HepG2 (cell line): ENCODE results near the gene ESPN. TPM values are rescaled to one million over a fixed set of nuclear protein-coding genes. Genes with fewer than 3 reads are reported as not detected.

ENCODE experiments used
- CENPX ChIP-seq: sonication (generic); formaldehyde crosslinking; IDR thresholded peaks from 2 replicates; pipeline ENCODE4 v1.9.0; 2021; ENCODE audit warnings: mild to moderate bottlenecking, missing genetic modification reagents, moderate library complexity
- FOXK2 ChIP-seq: fragments of 450-650 bp; IDR thresholded peaks from 2 replicates; pipeline ENCODE4 v1.6.1; 2016
- NKX3-1 ChIP-seq: sonication (generic); formaldehyde crosslinking; IDR thresholded peaks from 2 replicates; pipeline ENCODE4 v1.5.0; 2020; ENCODE audit warnings: missing genetic modification reagents
- PAX8 ChIP-seq: sonication (generic); formaldehyde crosslinking; IDR thresholded peaks from 2 replicates; pipeline ENCODE4 v1.8.0; 2022; ENCODE audit warnings: mild to moderate bottlenecking, missing genetic modification reagents, borderline replicate concordance
- RBM39 ChIP-seq: fragments of 200-400 bp; formaldehyde crosslinking; IDR thresholded peaks from one replicate; pipeline ENCODE4 v1.6.1; 2018; ENCODE audit warnings: antibody characterized with exemption, mild to moderate bottlenecking, low read depth, low read length; ENCODE audit not compliant: poor library complexity, severe bottlenecking
- SOX5 ChIP-seq: IDR thresholded peaks from 2 replicates; pipeline ENCODE4 v1.6.1; 2016; ENCODE audit warnings: borderline replicate concordance
- ZNF124 ChIP-seq: sonication (generic); formaldehyde crosslinking; IDR thresholded peaks from 2 replicates; pipeline ENCODE4 v1.4.0; 2020; ENCODE audit warnings: missing genetic modification reagents
- ZNF205 ChIP-seq: IDR thresholded peaks from 2 replicates; pipeline ENCODE4 v1.6.1; 2018; ENCODE audit warnings: missing biosample characterization, missing genetic modification reagents
- ZNF282 ChIP-seq: fragments of 450-650 bp; IDR thresholded peaks from 2 replicates; pipeline ENCODE4 v1.6.1; 2018; ENCODE audit not compliant: partially characterized antibody
- ZNF33B ChIP-seq: sonication (generic); formaldehyde crosslinking; IDR thresholded peaks from 2 replicates; pipeline ENCODE4 v1.5.1; 2020; ENCODE audit warnings: mild to moderate bottlenecking, missing genetic modification reagents
- ZNF530 ChIP-seq: sonication (generic); formaldehyde crosslinking; IDR thresholded peaks from 2 replicates; pipeline ENCODE4 v1.5.0; 2020; ENCODE audit warnings: low read depth, mild to moderate bottlenecking, missing genetic modification reagents
- ZNF589 ChIP-seq: sonication (generic); formaldehyde crosslinking; conservative IDR thresholded peaks from 2 replicates; pipeline ENCODE4 v1.8.0; 2022; ENCODE audit warnings: mild to moderate bottlenecking, moderate library complexity, missing genetic modification reagents
- ZNF746 ChIP-seq: sonication (generic); formaldehyde crosslinking; IDR thresholded peaks from 2 replicates; pipeline ENCODE4 v1.8.0; 2022; ENCODE audit warnings: mild to moderate bottlenecking, missing genetic modification reagents
- ZSCAN22 ChIP-seq: sonication (generic); formaldehyde crosslinking; IDR thresholded peaks from 2 replicates; pipeline ENCODE4 v1.4.0; 2020; ENCODE audit warnings: mild to moderate bottlenecking, missing genetic modification reagents
- polyA plus RNA-seq, 8 experiments: library from polyadenylated mRNA; depleted of rRNA in 3 of 8; stranded (reverse) in 7 of 8; unstranded in 1 of 8; fragments of >200 nt; fragmentation: Illumina TruSeq in 4 of 8; extraction: Trizol in 4 of 8; gene quantifications; 2 replicates each; pipeline versions ENCODE4 v1.2.1 to v1.2.3, GENCODE V29; 2011 to 2016; ENCODE audit warnings: low read depth in 4 of 8, missing spikeins in 1 of 8, mixed read lengths in 1 of 8; ENCODE audit not compliant: insufficient read depth in 1 of 8
- total RNA-seq, 5 experiments: library from RNA; depleted of rRNA; stranded (reverse); fragments of >200 nt; fragmentation: Illumina TruSeq; extraction: Trizol; gene quantifications; 2 replicates each; pipeline ENCODE4 v1.2.3, GENCODE V29; 2016; ENCODE audit warnings: low read depth in 1 of 5
- TF ChIP-seq, protein P1 (sequence below): sonication (generic); formaldehyde crosslinking; IDR thresholded peaks from 2 replicates; pipeline ENCODE4 v1.5.0; 2020; ENCODE audit warnings: missing genetic modification reagents
- TF ChIP-seq, protein P2 (sequence below): sonication (generic); formaldehyde crosslinking; IDR thresholded peaks from 2 replicates; pipeline ENCODE4 v1.8.1; 2022; ENCODE audit warnings: low read depth, mild to moderate bottlenecking, missing genetic modification reagents
- TF ChIP-seq, protein P3 (sequence below): sonication (generic); formaldehyde crosslinking; IDR thresholded peaks from 2 replicates; pipeline ENCODE4 v1.5.0; 2020; ENCODE audit warnings: missing genetic modification reagents
- TF ChIP-seq, protein P4 (sequence below): sonication (generic); formaldehyde crosslinking; IDR thresholded peaks from 2 replicates; pipeline ENCODE4 v1.4.0; 2020; ENCODE audit warnings: missing genetic modification reagents, low read depth, mild to moderate bottlenecking, borderline replicate concordance

Gene ESPN
- total and polyA plus RNA-seq, 2 of the 13 experiments (the other 11 are each of a cell fraction or from before 2014, with no cell fraction given), result 48.6 to 54.2 TPM

DNA sequence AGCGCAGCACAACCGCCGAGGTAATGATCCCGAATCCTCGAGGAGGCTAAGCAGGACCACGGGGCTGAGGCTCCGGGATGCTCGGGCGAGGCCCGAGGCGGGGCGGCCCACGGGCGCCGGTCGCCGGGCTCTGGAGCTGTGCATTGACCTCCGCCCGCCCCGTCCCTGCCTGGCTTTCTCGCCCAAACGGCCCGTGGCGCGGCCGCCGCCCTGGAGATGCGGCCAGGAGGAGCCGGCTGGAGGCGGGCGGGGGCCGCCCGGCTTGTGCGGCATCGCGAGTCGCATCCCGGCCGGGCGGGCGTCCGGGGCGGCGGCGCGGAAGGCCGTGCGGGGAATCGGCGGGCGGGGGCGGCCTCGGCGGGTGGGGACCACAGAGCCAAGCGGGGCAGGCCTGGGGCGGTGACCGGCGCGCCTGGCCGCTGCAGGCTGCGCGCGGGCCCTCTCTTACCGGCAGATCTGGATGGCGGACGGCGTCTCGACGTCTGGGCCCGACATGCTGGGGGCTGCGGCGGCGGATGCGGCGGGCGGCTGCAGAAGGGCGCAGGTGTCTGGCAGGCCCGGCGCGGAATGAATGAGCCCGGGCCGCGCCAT, 31.7 kb upstream of the ESPN start (continued):
- no peak for TF ChIP-seq RBM39
- TF ChIP-seq, protein P1, sequence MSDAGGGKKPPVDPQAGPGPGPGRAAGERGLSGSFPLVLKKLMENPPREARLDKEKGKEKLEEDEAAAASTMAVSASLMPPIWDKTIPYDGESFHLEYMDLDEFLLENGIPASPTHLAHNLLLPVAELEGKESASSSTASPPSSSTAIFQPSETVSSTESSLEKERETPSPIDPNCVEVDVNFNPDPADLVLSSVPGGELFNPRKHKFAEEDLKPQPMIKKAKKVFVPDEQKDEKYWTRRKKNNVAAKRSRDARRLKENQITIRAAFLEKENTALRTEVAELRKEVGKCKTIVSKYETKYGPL, result no peak
- no peak for TF ChIP-seq ZNF124
- no peak for TF ChIP-seq ZNF530 (CRISPR knock-in tag)
- TF ChIP-seq, protein P2, sequence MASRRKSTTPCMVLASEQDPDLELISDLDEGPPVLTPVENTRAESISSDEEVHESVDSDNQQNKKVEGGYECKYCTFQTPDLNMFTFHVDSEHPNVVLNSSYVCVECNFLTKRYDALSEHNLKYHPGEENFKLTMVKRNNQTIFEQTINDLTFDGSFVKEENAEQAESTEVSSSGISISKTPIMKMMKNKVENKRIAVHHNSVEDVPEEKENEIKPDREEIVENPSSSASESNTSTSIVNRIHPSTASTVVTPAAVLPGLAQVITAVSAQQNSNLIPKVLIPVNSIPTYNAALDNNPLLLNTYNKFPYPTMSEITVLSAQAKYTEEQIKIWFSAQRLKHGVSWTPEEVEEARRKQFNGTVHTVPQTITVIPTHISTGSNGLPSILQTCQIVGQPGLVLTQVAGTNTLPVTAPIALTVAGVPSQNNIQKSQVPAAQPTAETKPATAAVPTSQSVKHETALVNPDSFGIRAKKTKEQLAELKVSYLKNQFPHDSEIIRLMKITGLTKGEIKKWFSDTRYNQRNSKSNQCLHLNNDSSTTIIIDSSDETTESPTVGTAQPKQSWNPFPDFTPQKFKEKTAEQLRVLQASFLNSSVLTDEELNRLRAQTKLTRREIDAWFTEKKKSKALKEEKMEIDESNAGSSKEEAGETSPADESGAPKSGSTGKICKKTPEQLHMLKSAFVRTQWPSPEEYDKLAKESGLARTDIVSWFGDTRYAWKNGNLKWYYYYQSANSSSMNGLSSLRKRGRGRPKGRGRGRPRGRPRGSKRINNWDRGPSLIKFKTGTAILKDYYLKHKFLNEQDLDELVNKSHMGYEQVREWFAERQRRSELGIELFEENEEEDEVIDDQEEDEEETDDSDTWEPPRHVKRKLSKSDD (CRISPR knock-in tag), result no peak
- no peak for TF ChIP-seq SOX5 (CRISPR knock-in tag)
- no peak for TF ChIP-seq ZNF589 (CRISPR knock-in tag)
- no peak for TF ChIP-seq ZNF746 (CRISPR knock-in tag)
- no peak for TF ChIP-seq PAX8
- TF ChIP-seq ZSCAN22 (CRISPR knock-in tag), result no peak
- no peak for TF ChIP-seq ZNF33B (CRISPR knock-in tag)
- TF ChIP-seq FOXK2, result no peak
- TF ChIP-seq CENPX (CRISPR knock-in tag), result no peak
- no peak for TF ChIP-seq ZNF205 (CRISPR knock-in tag)
- TF ChIP-seq, protein P3, sequence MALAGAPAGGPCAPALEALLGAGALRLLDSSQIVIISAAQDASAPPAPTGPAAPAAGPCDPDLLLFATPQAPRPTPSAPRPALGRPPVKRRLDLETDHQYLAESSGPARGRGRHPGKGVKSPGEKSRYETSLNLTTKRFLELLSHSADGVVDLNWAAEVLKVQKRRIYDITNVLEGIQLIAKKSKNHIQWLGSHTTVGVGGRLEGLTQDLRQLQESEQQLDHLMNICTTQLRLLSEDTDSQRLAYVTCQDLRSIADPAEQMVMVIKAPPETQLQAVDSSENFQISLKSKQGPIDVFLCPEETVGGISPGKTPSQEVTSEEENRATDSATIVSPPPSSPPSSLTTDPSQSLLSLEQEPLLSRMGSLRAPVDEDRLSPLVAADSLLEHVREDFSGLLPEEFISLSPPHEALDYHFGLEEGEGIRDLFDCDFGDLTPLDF (CRISPR knock-in tag), result no peak
- TF ChIP-seq NKX3-1, result no peak
- no peak for TF ChIP-seq ZNF282
- TF ChIP-seq, protein P4, sequence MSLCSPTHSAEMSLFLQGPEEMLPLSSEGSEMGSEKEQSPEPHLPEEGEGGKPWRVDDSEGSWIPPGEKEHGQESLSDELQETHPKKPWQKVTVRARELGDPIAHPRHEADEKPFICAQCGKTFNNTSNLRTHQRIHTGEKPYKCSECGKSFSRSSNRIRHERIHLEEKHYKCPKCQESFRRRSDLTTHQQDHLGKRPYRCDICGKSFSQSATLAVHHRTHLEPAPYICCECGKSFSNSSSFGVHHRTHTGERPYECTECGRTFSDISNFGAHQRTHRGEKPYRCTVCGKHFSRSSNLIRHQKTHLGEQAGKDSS, result no peak
